HepG2 (cell line): Measurements from ENCODE around the gene STARD13. TPM values are rescaled to one million over a fixed set of nuclear protein-coding genes. Genes with fewer than 3 reads are reported as not detected.

Source experiments
- ATAC-seq: fragments of 200-7000 bp; cut with Tn5 transposase; 3 replicates; pipeline ENCODE4 v1.9.1; 2020; ENCODE audit warnings: mild to moderate bottlenecking, moderate library complexity
- BruUV-seq: library from RNA; stranded (reverse); fragments of 400-500 nt; replicated peaks from 2 replicates; lab custom pipeline; 2021; lab: Mats Ljungman, UMichigan
- CTCF ChIA-PET: fragments of 300-600 bp; formaldehyde crosslinking; extraction: SDS; loops from one replicate; lab custom pipeline; 2021; ENCODE audit warnings: low total read pairs, inconsistent platforms, low intra/inter-chr PET ratio; lab: Yijun Ruan, JAX
- POLR2A ChIA-PET: fragments of 350-600 bp; sonication (Branson Sonifier 250); formaldehyde crosslinking; loops from one replicate; lab custom pipeline; 2020; ENCODE audit warnings: antibody characterized with exemption, inconsistent platforms; lab: Yijun Ruan, JAX
- DNase-seq: peaks from one replicate; pipeline ENCODE4 v3.0.0-alpha.2; 2015; ENCODE audit warnings: low spot score
- FAIRE-seq: peaks from 3 replicates; lab custom pipeline; 2011; peaks lifted over from hg19 to GRCh38; lab: Jason Lieb, UNC
- H2AFZ ChIP-seq: one replicate; pipeline ENCODE4 v1.6.1; 2011; ENCODE audit warnings: low read length, inconsistent platforms
- H3K27ac ChIP-seq: fragments of 300-600 bp; 3 replicates; pipeline ENCODE4 v1.8.0; 2011; ENCODE audit warnings: mixed run types, mild to moderate bottlenecking, mixed read lengths, low read length, inconsistent platforms; ENCODE audit not compliant: insufficient read depth; ENCODE audit errors: extremely low read length
- H3K27me3 ChIP-seq, 2 experiments: fragments of 200-600 bp in 1 of 2; 2 replicates in 1 of 2; 3 replicates in 1 of 2; pipeline versions ENCODE4 v1.6.0 to v1.8.0; 2011; ENCODE audit warnings: low read length in 2 of 2, mild to moderate bottlenecking in 2 of 2, moderate library complexity in 2 of 2, inconsistent platforms in 1 of 2; ENCODE audit not compliant: insufficient read depth in 2 of 2, control insufficient read depth in 1 of 2
- H3K36me3 ChIP-seq, 2 experiments: fragments of 200-600 bp in 1 of 2; replicated peaks in 1 of 2; 2 replicates in 1 of 2; 3 replicates in 1 of 2; pipeline versions ENCODE4 v1.5.1 to v1.8.0; 2011; ENCODE audit warnings: low read length in 2 of 2, inconsistent platforms in 1 of 2; ENCODE audit not compliant: insufficient read depth in 2 of 2, control insufficient read depth in 1 of 2
- H3K4me1 ChIP-seq: 2 replicates; pipeline ENCODE4 v1.5.1; 2012; ENCODE audit warnings: low read length, inconsistent platforms; ENCODE audit not compliant: insufficient read depth
- H3K4me2 ChIP-seq: 2 replicates; pipeline ENCODE4 v1.6.0; 2011; ENCODE audit warnings: low read depth, low read length, inconsistent platforms
- H3K4me3 ChIP-seq, 3 experiments: fragments of 200-600 bp in 1 of 3; sonication (generic), shearing (Covaris generic) in 1 of 3; replicated peaks in 1 of 3; 2 replicates each; pipeline ENCODE4 v1.5.1; 2011 to 2016; ENCODE audit warnings: low read length in 3 of 3, inconsistent platforms in 2 of 3, low read depth in 2 of 3, mild to moderate bottlenecking in 2 of 3, control low read depth in 1 of 3, mixed read lengths in 1 of 3; ENCODE audit not compliant: insufficient read depth in 1 of 3
- H3K79me2 ChIP-seq: one replicate; pipeline ENCODE4 v1.6.1; 2011; ENCODE audit warnings: low read length, inconsistent platforms; ENCODE audit not compliant: insufficient read depth
- H3K9ac ChIP-seq: 2 replicates; pipeline ENCODE4 v1.6.0; 2011; ENCODE audit warnings: mild to moderate bottlenecking, low read depth, low read length, inconsistent platforms; ENCODE audit not compliant: insufficient read depth
- H3K9me3 ChIP-seq: 2 replicates; pipeline ENCODE4 v1.5.1; 2012; ENCODE audit warnings: mild to moderate bottlenecking, low read length
- H4K20me1 ChIP-seq: 2 replicates; pipeline ENCODE4 v1.6.0; 2011; ENCODE audit warnings: inconsistent platforms, mild to moderate bottlenecking, low read length, moderate library complexity; ENCODE audit not compliant: insufficient read depth
- HES4 ChIP-seq: sonication (generic); formaldehyde crosslinking; IDR thresholded peaks from 2 replicates; pipeline ENCODE4 v1.9.0; 2021; ENCODE audit warnings: mild to moderate bottlenecking, missing genetic modification reagents, borderline replicate concordance
- HNF4A ChIP-seq: sonication (generic); formaldehyde crosslinking; IDR thresholded peaks from 2 replicates; pipeline ENCODE4 v1.4.0; 2020; ENCODE audit warnings: missing genetic modification reagents
- HNRNPUL1 ChIP-seq: fragments of 200-400 bp; formaldehyde crosslinking; IDR thresholded peaks from 2 replicates; pipeline ENCODE4 v1.6.1; 2017; ENCODE audit warnings: low read depth, mild to moderate bottlenecking, low read length, moderate library complexity
- TCF7L2 ChIP-seq: IDR thresholded peaks from 2 replicates; pipeline ENCODE4 v1.6.1; 2011; ENCODE audit warnings: mild to moderate bottlenecking, low read depth, low read length, moderate library complexity
- ZNF207 ChIP-seq: fragments of 450-650 bp; IDR thresholded peaks from 2 replicates; pipeline ENCODE4 v1.6.1; 2016; ENCODE audit warnings: antibody characterized with exemption, borderline replicate concordance
- WGBS: methylation state at CpG from one replicate; pipeline ENCODE4 v1.1.6; 2017; ENCODE audit warnings: low lambda C conversion rate; 5-methylcytosine and 5-hydroxymethylcytosine counted together
- in situ Hi-C: cut with HindIII; loops from 2 replicates; pipeline ENCODE4 v1.10.0; 2017; ENCODE audit warnings: low pct_unique_long_range_greater_than_20kb; ENCODE audit not compliant: extremely low pct_ligation_motif_present
- intact Hi-C: fragments of 100-400 bp; cut with micrococcal nuclease; formaldehyde crosslinking; loops from one replicate; pipeline ENCODE4 v1.10.0; 2022; ENCODE audit not compliant: unreplicated experiment
- polyA plus RNA-seq, 8 experiments: library from polyadenylated mRNA; depleted of rRNA in 3 of 8; stranded (reverse) in 7 of 8; unstranded in 1 of 8; fragments of >200 nt; fragmentation: Illumina TruSeq in 4 of 8; extraction: Trizol in 4 of 8; gene quantifications; 2 replicates each; pipeline versions ENCODE4 v1.2.1 to v1.2.3, GENCODE V29; 2011 to 2016; ENCODE audit warnings: low read depth in 4 of 8, missing spikeins in 1 of 8, mixed read lengths in 1 of 8; ENCODE audit not compliant: insufficient read depth in 1 of 8
- total RNA-seq, 5 experiments: library from RNA; depleted of rRNA; stranded (reverse); fragments of >200 nt; fragmentation: Illumina TruSeq; extraction: Trizol; gene quantifications; 2 replicates each; pipeline ENCODE4 v1.2.3, GENCODE V29; 2016; ENCODE audit warnings: low read depth in 1 of 5
- TF ChIP-seq, protein P1 (sequence below), 2 experiments: sonication (generic) in 1 of 2; formaldehyde crosslinking in 1 of 2; IDR thresholded peaks; 2 replicates each; pipeline versions ENCODE4 v1.4.0 to v1.6.1; 2016 to 2020; ENCODE audit warnings: borderline replicate concordance in 1 of 2, low read depth in 1 of 2, mild to moderate bottlenecking in 1 of 2, missing genetic modification reagents in 1 of 2
- TF ChIP-seq, protein P2 (sequence below): sonication (generic); formaldehyde crosslinking; IDR thresholded peaks from 2 replicates; pipeline ENCODE4 v1.4.0; 2020; ENCODE audit warnings: missing genetic modification reagents

The STARD13 gene
- total and polyA plus RNA-seq, 2 of the 13 experiments (the other 11 are each of a cell fraction or from before 2014, with no cell fraction given): 12.8 to 14.3 TPM

DNA sequence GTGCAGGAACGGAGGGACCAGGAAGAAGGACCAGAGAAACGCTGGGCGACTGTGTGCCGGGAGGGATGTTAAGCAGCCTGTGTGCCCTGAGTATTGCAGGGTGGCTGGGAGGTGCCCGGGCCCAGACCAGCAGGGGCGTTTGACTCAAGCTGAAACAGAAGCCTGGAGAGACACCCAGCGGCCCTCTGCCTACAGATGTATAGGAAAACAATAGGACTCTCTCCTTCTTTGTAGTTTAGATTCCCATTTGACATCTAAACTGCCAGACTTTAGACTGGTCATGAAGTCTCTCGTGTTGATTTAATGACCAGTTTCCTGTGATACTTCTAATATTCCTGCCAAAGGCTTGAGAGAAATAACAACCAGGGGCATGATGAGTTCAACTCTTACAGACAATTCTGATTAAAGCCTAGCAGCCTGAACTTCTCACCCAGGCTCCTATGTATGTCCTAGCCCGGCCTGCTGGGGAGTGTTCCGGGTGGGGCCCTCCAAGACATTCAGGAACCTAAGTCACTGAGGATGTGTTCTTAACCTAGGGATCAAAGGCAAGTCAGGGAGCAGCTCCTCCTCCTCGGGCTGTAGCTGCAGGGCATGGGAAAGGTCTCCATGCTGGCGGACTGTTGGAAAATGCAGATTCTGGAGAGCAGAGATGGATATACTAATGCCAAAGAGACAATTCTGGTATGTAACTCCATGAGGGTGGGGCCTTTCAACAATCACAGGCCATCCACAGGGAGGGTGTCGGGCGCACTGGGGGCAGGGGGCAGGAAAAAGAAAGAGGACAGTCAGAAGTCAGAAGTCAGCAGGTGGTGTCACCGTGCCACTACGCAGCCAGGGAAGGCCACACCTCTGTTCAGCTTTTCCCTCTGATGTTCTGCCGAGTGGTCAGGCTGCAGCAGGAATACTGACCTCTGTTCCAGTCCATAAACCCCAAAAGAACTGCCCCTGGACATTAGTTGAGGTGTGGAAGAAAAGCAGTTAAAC is 131.8 kb downstream of the STARD13 start:
- in situ Hi-C loops (no loop called here), intact Hi-C loops (no loop called here)
- ATAC-seq: no peak; the same call in 2 of the 3 replicates
- CTCF ChIA-PET: no interaction called here
- Histone ChIP-seq H3K27me3 (no peaks in the 10 kb centered on the region), H4K20me1 (no peaks in the 10 kb centered on the region), H3K9ac (no peak overlapping the region), H3K4me3 (no peak overlapping the region)
- WGBS: 92% methylated on average over 17 of the region's 17 CpGs
- no peak for TF ChIP-seq HES4
- TF ChIP-seq, protein P1, sequence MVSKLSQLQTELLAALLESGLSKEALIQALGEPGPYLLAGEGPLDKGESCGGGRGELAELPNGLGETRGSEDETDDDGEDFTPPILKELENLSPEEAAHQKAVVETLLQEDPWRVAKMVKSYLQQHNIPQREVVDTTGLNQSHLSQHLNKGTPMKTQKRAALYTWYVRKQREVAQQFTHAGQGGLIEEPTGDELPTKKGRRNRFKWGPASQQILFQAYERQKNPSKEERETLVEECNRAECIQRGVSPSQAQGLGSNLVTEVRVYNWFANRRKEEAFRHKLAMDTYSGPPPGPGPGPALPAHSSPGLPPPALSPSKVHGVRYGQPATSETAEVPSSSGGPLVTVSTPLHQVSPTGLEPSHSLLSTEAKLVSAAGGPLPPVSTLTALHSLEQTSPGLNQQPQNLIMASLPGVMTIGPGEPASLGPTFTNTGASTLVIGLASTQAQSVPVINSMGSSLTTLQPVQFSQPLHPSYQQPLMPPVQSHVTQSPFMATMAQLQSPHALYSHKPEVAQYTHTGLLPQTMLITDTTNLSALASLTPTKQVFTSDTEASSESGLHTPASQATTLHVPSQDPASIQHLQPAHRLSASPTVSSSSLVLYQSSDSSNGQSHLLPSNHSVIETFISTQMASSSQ (IDR thresholded peaks at IDR 0.05; ENCODE audit: low read depth): no peak
- TF ChIP-seq, protein P1 (CRISPR knock-in tag; IDR thresholded peaks at IDR 0.05; ENCODE audit: borderline replicate concordance): no peak
- TF ChIP-seq, protein P2, sequence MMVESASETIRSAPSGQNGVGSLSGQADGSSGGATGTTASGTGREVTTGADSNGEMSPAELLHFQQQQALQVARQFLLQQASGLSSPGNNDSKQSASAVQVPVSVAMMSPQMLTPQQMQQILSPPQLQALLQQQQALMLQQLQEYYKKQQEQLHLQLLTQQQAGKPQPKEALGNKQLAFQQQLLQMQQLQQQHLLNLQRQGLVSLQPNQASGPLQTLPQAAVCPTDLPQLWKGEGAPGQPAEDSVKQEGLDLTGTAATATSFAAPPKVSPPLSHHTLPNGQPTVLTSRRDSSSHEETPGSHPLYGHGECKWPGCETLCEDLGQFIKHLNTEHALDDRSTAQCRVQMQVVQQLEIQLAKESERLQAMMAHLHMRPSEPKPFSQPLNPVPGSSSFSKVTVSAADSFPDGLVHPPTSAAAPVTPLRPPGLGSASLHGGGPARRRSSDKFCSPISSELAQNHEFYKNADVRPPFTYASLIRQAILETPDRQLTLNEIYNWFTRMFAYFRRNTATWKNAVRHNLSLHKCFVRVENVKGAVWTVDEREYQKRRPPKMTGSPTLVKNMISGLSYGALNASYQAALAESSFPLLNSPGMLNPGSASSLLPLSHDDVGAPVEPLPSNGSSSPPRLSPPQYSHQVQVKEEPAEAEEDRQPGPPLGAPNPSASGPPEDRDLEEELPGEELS (CRISPR knock-in tag): no peak
- TF ChIP-seq ZNF207: no peak
- TF ChIP-seq HNRNPUL1: no peak
- no peak for TF ChIP-seq HNF4A (CRISPR knock-in tag)
- TF ChIP-seq TCF7L2: no peak
- TF ChIP-seq, all 625 proteins: peak for 0
- DNase-seq: peak; percentile 10
- H3K79me2 ChIP-seq: no peaks in the 10 kb centered on the region
- BruUV-seq: no TSS peak
- peaks cover 11% of the 10 kb centered on the region for H3K4me1 ChIP-seq
- H3K9me3 ChIP-seq: no peaks in the 10 kb centered on the region
- no peak overlapping the region for H2AFZ ChIP-seq
- POLR2A ChIA-PET: no interaction called here
- FAIRE-seq: no peak
- H3K4me2 ChIP-seq: no peak overlapping the region
- H3K27ac ChIP-seq: no peak overlapping the region
- peaks cover 2 to 25% of the 10 kb centered on the region in 2 experiments for H3K36me3 ChIP-seq
